H1 (cell line): ENCODE results near the gene FBLN5. TPM values are rescaled to one million over a fixed set of nuclear protein-coding genes. Genes with fewer than 3 reads are reported as not detected.

Experiments used
- CHD2 ChIP-seq: IDR thresholded peaks from 2 replicates; pipeline ENCODE4 v1.6.1; 2012; ENCODE audit warnings: low read length, improper control_type of control experiment
- HDAC2 ChIP-seq, 2 experiments: fragments of 300-600 bp in 1 of 2; sonication (generic) in 1 of 2; IDR thresholded peaks; 2 replicates each; pipeline ENCODE4 v1.6.1; 2011 to 2012; ENCODE audit warnings: low read depth in 2 of 2, low read length in 2 of 2, mild to moderate bottlenecking in 2 of 2, moderate library complexity in 2 of 2, borderline replicate concordance in 1 of 2, inconsistent platforms in 1 of 2
- KDM4A ChIP-seq: IDR thresholded peaks from one replicate; pipeline ENCODE4 v1.7.1; 2012; ENCODE audit warnings: low read depth, mild to moderate bottlenecking, moderate library complexity, low read length, inconsistent platforms; ENCODE audit not compliant: severe bottlenecking
- RNF2 ChIP-seq: fragments of 200-900, 300-1000 bp; sonication (generic); IDR thresholded peaks from 2 replicates; pipeline ENCODE4 v1.7.1; 2016; ENCODE audit warnings: borderline replicate concordance, low read depth, mild to moderate bottlenecking, antibody characterized with exemption, low read length; ENCODE audit not compliant: poor library complexity, severe bottlenecking; ENCODE audit errors: missing control alignments
- RXRA ChIP-seq: IDR thresholded peaks from 2 replicates; pipeline ENCODE4 v1.6.1; 2011; ENCODE audit warnings: low read depth, mild to moderate bottlenecking, low read length, moderate library complexity; ENCODE audit not compliant: insufficient read depth
- SIRT6 ChIP-seq: IDR thresholded peaks from one replicate; pipeline ENCODE4 v1.7.1; 2012; ENCODE audit warnings: low read length, inconsistent platforms
- ZNF274 ChIP-seq: IDR thresholded peaks from 2 replicates; pipeline ENCODE4 v1.7.0; 2012; ENCODE audit warnings: low read length, borderline replicate concordance; ENCODE audit errors: extremely low read depth
- polyA plus RNA-seq, 7 experiments: library from polyadenylated mRNA; depleted of rRNA in 3 of 7; stranded (reverse) in 5 of 7; unstranded in 2 of 7; fragments of >200 nt in 5 of 7; fragments of 200-250 nt in 2 of 7; gene quantifications; 1 replicate in 5 of 7; 2 replicates in 1 of 7; 4 replicates in 1 of 7; pipeline versions ENCODE4 v1.2.1 to v1.2.3, GENCODE V29; 2011 to 2013; ENCODE audit warnings: missing spikeins in 2 of 7, mixed read lengths in 2 of 7
- total RNA-seq: library from RNA; stranded (reverse); fragmentation: NEBNext Ultra II Directional; extraction: Animal tissue kit (Norgen Biotek cat#: 25700); gene quantifications from 2 replicates; pipeline ENCODE4 v1.2.1, GENCODE V29; 2021

Gene FBLN5
- total and polyA plus RNA-seq, 2 of the 8 experiments (the other 6 are each of a cell fraction or from before 2014, with no cell fraction given) = 0.88 to 3.5 TPM

DNA sequence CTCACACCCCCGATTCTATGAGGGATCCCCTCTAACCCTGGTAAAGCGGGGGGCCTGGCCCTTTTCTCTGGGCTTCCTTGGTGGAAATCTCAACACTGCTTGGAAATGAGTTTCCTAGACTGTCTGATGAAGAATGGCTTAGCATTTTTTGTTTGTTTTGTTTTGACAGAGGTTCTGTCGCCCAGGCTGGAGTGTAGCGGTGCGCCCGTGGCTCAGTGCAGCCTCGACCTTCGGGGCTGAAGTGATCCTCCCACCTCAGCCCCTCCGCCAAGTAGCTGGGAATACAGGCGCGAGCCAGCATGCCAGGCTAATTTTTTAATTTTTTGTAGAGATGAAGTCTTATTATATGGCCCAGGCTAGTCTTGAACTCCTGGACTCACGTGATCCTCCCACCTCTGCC lies 110.4 kb downstream of the FBLN5 start (continued):
- TF ChIP-seq RXRA = no peak
- no peak for TF ChIP-seq HDAC2 (IDR thresholded peaks at IDR 0.05; ENCODE audit: borderline replicate concordance in 1 of 2, low read depth in 2 of 2, low read length in 2 of 2)
- no peak for TF ChIP-seq RNF2
- no peak for TF ChIP-seq KDM4A
- TF ChIP-seq CHD2 = no peak
- TF ChIP-seq SIRT6 = no peak
- no peak for TF ChIP-seq ZNF274
